DMS 273 (cell line): ENCODE results near the gene MYLK3.
"Not testable (repeated sequence)": the region's sequence is repeated elsewhere in the genome, so short reads cannot be mapped to it uniquely, and the experiment has no call there.

Experiments used
- DNase-seq: peaks from one replicate; lab custom pipeline; 2025; ENCODE audit not compliant: unreplicated experiment; lab: John Stamatoyannopoulos, UW

MYLK3 gene

DNA sequence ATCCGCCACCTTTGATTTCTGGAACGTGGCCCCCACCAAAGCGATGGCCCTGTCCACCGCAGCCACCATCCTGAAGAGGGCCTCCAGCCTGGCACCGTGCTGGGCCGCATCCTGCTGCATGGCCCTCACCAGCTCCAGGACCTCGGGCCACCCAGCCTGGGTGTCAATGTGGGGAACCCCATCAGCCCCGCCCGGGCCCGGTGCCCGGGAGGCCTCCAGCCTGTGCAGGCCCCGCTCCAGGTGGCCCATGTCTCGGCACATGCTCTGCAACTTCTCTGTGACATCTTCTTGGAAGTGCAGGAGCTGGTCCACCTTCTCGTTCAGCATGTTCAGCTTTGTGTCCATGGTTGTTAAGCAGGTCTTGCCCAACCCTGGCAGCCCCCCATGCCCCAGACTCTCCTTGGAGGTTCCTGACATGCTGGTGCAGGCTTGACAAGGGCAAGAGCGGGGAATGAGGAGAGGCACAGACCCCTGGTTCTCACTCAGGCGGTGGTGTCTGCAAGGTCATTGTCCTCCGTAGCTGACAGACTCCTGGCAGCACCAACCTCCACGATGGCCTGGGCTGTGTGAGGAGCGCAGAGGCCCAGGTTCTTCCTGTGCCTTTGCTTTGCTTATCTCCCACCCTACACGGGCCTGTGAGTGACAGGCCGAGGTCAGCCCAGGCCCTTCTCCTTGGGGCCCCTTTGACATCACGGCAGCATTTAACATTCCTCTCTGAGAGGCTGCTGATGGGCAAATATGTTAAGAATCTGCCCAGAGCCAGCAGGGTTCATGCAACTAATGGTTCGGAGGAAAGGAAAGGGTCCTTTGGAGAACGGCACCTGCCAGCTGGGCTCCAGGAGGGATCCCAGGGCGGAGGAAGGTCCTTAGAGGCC is at the start of gene MYLK3:
TSS of gene MYLK3 (minus strand) at position 568 of the 875 bp plus-strand sequence. CDS start at position 417, 151 bp downstream.
- DNase-seq = no peak

- DNase-seq = no peak
Observed at GRCh38 chr16:46797501-46797900, 49.4 kb upstream of the MYLK3 start.

- DNase-seq = no peak
Observed at GRCh38 chr16:46796764-46797269, 48.7 kb upstream of the MYLK3 start.

DNA sequence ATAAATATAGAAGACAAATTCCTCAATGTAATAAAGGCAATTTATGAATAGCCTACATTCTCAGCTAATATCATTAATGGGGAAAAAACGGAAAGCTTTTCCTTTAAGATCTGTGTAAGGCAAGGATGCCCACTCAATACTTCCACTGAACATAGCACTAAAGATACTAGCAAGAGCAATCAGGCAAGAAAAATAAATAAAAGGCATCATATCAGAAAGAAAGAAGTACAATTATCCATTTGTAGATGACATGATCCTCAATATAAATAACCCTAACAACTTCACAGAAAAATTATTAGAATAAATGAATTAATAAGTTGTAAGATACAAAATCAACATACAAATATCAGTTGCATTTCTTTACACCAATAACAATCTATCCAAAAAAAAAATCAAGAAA is 45.7 kb upstream of the MYLK3 start:
- no peak for DNase-seq

DNA sequence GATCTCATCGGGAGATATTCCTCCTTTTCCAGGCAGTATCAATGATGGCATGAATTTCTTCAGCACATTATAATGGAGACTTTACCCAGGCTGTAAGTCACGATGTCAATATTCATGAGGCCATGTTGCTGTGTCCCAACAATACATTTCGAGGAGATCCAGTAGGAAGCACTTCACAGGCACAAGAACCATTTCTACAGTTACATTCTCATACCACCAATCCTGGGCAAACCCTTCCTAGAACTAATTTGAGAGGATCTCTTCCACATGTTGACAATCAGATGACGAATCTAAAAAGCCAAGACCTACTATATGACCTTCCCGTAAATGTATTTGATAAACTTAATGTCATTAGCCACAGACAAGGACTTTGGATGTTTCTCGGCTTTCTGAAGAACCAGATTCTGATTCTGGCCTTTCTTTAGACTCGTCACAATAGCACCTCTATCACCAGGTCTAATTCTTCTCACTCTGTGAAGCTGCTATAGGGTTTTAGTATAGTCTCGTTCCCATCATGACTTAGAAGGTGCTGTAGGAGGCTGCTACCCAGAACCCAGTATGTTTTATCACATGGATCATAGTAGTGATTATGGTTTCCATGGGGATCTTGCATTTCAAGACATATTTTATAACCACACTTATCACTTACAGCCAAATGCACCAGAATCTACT is 42.6 kb upstream of the MYLK3 start:
- DNase-seq = peak; percentile 26

- DNase-seq = peak; percentile 83
Observed at GRCh38 chr16:46789499-46790414, 41.6 kb upstream of the MYLK3 start.

DNA sequence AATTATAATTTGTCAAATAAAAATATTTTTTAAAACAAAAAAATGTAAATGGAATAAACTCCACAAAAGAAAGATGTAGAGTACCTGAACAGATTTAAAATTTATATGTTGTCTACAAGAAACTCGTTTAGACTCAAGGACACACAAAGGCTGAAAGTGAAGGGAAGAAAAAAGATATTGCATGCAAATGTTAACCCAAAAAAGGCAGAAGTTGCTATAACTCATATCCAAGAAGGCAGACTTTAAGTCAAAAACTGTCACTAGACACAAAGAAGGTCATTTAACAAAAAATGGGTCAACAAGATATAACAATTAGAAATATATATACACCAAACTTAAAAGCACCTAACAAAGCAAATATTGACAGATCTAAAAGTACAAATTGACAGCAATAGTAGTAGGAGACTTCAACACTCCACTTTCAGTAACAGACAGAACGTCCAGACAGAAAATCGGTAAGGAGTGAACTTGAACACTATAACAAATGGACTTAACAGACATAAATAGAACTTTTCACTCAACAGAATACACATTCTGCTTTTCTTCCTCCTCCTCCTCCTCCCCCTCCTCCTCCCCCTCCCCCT is 40.8 kb upstream of the MYLK3 start:
- DNase-seq = no peak

GRCh38 chr16:46787909-46788308 is 39.8 kb upstream of the MYLK3 start:
- DNase-seq = no peak

GRCh38 chr16:46785076-46785845 is 37.1 kb upstream of the MYLK3 start:
- no peak for DNase-seq

DNA sequence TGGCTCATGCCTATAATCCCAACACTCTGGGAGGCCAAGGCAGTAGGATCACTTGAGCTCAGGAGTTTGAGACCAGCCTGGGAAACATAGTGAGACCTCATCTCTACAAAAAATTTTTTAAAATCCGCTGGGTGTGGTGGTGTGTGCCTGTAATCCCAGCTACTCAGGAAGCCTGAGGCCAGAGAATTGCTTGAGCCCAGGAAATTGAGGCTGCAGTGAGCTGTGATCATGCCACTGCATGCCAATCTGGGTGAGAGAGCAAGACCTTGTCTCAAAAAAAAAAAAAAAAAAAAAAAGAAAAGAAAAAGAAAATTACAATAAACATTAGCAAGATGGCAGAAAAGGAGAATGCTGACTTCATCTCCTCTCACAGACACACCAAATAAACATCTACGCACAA is 36.4 kb upstream of the MYLK3 start:
- DNase-seq = not testable (repeated sequence)

DNA sequence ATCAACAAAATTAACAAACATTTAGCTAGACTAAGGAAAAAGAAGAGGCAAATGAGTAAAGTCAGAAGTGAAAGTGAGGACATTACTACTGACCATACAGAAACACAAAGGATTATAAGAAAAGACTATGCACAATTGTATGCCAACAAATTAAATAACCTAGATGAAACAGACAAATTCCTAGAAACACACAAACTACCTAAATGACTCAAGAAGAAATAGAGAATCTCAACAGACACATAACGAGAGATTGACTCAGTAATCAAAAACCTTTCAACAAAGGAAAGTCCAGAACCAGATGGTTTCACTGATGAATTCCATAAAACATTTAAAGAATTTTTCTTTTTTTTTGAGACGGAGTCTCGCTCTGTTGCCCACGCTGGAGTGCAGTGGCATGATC is 35.7 kb upstream of the MYLK3 start:
- no peak for DNase-seq

GRCh38 chr16:46782320-46782719 is 34.2 kb upstream of the MYLK3 start:
- no peak for DNase-seq

DNA sequence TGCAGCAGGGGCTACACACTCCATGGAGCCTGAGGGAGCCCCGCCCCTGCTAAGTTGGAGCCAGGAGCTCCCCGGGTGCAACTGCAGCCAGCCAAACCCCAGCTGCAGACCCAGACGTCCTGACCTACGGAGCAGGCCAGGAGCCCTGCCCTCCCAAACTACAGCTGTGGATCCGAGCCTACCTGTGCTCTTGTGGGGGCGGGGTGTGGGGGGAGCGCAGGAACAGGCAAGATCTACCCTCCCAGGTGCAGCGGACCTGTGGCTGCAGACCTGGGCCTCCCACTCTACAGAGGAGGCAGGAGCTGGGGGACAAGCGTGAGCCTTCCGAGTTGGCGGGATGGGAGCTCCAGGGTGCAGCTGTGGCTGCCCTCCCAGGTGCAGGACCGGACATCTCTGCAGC is 29.7 kb upstream of the MYLK3 start:
- DNase-seq = no peak

GRCh38 chr16:46775214-46775613 is 27.1 kb upstream of the MYLK3 start:
- DNase-seq = no peak

DNA sequence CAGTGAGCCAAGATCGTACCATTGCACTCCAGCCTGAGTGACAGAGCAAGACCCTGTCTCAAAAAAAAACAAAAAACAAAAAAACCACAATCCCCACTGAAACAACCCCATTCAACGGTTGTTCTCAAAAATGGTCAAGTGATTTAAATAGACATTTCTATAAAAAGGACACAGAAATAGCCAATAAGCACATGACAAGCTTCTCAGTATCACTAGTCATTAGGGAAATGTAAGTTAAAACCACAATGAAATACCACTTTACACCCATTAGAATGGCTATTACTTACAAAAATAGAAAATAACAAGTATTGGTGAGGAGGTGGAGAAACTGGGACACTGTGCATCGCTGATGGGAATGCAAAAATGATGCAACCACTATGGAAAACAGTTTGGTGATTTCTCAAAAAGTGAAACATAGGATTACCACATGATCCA is 26.6 kb upstream of the MYLK3 start:
- no peak for DNase-seq

GRCh38 chr16:46772463-46772862 is 24.3 kb upstream of the MYLK3 start:
- DNase-seq = no peak

DNA sequence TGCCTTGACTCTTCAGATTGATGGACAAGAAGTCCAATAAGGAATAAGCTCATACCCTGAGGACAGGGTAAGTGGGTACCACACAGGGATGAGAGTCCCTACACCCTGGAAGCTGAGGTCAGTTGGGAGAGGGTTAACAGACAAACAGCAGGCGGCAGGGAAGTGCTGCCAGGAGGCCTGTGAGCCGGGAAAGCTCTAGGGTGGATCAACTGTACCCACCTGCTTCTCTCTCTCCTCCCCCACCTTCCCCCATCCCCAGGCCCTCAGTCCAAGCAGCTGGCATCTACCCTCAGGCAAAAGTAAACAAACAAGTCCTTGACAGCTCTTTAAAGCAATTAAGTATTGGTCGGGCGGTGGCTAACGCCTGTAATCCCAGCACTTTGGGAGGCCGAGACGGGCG is 20.7 kb upstream of the MYLK3 start:
- DNase-seq = peak; percentile 17

GRCh38 chr16:46765050-46765449 is 16.9 kb upstream of the MYLK3 start:
- DNase-seq = no peak

DNA sequence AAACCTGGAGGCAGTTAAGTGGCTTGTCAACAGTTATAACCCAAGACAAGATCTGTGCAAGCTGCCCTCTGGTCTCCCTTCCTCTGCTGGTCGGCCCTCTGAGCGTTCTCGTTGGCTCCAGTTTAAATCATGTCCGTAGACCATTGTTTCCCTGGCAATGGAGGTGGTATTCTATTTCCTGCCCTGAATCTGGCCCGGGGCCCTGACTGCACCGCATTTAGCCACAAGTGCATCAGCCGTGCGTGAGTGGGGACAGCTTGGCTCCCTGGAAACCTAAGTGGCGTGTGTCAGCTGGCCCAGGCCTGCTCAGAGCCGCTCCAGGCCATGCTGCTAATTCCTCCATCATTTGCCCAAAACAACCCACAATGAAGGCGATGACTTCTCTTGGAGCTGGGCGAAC is 15.0 kb upstream of the MYLK3 start:
- DNase-seq = peak; percentile 62

DNA sequence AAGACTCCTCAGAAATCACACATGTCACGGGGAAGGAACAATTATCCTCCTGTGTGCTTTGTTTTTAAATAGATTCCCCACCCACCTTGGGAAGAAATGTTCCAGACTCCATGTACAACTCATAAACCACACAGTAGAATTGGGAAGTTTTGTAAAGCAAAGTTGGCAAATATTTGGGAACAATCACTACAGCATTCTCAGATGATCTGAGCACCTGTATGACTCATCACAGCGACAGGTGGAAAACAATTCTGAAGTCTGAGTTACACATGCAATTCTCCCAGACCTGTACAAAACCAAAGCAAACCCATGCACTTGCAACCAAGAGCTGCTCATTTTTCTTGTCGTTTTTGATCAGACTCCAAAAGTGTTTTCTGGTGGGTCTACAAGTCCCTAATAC is 14.4 kb upstream of the MYLK3 start:
- no peak for DNase-seq
